T-helper 22 cell (primary cell): ENCODE results near the gene BEST2.

Experiments used
- DNase-seq: peaks from one replicate; pipeline ENCODE4 v3.0.0-alpha.2; 2020; ENCODE audit warnings: low read depth

The BEST2 gene

GRCh38 chr19:12800923-12801465, 49.4 kb downstream of the BEST2 start:
- no peak for DNase-seq

DNA sequence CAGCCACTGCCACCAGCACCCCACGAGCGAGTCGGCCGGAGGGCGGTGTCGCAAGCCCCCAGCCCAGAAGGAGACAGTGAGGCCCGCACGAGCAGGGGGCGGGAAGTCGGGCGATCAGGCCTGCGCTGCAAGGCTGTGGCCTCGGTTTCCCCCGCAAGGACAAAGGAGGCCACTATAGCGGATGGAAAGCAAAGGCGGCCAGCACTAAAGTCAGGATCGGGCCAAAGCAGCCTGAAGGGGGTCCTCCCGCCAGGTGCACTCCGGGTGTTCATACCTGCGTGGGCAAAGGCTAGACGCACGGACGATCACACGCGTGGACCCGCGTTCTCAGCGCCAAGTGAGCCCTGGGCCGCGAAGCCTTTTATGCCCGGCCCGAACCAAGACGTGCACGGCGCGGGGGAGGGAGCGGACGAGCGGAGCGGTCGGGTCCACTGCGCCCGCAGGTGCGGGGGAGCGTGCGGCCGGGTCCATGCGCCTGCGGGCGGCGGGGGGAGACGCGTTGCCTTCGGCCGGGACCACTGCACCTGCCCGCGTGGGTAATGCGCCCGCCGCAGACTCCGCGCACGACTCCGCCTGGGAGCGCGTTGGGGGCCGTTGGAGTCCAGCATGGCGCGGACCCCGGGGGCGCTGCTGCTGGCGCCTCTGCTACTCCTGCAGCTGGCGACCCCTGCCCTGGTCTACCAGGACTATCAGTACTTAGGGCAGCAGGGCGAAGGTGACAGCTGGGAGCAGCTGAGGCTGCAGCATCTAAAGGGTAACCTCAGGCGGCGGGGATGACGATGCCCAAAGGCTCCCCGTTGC, 50.1 kb downstream of the BEST2 start, which contains the start of the genes PRDX2 and THSD8:
PRDX2 (minus strand) TSS at position 335 of the 801 bp plus-strand sequence. CDS start 539 bp downstream, outside the sequence.
THSD8 (plus strand) TSS at position 604 of the 801 bp plus-strand sequence; CDS start at position 607, 3 bp downstream.
- peak; percentile 54 for DNase-seq

DNA sequence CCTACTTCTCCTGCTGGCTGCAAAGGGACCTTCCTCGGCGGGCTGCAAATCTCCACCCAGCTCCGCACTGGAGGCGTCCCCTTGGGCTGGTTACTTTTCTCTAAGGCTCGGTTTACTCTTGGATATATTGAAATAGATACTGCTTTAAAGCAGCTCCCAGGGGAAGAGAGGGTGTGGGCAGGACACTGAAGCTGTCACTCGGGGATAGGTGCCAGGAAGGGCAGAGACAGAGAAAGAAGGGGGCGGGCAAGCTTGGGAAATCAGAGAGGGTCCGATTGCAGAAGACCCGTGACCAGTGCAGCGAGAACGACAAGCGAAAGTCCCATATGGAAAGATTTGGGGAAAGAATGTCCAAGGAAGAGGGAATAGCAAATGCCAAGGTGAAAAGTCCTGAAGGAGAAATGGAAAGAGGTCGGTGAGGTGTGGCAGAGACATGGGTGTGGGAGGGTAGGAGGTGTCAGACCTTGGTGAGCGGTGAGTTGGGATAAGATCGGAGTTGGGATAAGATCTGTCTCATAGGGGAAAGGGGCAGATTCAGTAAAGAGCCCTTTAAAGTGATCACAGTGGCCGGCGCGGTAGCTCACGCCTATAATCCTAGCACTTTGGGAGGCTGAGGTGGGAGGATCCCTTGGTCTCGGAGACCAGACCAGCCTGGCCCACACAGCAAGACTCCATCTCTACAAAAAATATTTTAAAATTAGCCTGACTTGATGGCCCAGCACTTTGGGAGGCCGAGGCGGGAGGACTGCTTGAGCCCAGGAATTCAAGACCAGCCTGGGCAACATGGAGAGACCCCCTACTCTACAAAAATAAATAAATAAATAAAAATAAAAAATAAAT, 50.9 kb downstream of the BEST2 start:
- no peak for DNase-seq

- DNase-seq = no peak
These were observed 52.5 kb downstream of the BEST2 start for GRCh38 chr19:12804051-12804450.

GRCh38 chr19:12806242-12807081, 54.9 kb downstream of the BEST2 start, which contains the start of gene RNASEH2A:
RNASEH2A (plus strand) TSS chr19:12806584; CDS start chr19:12806674, 90 bp downstream.
- peak; percentile 75 for DNase-seq
